ENCODE data around the gene OBSCN. TPM values are rescaled to one million over a fixed set of nuclear protein-coding genes. Genes with fewer than 3 reads are reported as not detected.

Gene OBSCN
- total and polyA plus RNA-seq, 10 of the 15 experiments (the other 5 are each of a cell fraction or from before 2014, with no cell fraction given): 0.01 to 0.36 (median 0.08) TPM; not detected in 2

DNA sequence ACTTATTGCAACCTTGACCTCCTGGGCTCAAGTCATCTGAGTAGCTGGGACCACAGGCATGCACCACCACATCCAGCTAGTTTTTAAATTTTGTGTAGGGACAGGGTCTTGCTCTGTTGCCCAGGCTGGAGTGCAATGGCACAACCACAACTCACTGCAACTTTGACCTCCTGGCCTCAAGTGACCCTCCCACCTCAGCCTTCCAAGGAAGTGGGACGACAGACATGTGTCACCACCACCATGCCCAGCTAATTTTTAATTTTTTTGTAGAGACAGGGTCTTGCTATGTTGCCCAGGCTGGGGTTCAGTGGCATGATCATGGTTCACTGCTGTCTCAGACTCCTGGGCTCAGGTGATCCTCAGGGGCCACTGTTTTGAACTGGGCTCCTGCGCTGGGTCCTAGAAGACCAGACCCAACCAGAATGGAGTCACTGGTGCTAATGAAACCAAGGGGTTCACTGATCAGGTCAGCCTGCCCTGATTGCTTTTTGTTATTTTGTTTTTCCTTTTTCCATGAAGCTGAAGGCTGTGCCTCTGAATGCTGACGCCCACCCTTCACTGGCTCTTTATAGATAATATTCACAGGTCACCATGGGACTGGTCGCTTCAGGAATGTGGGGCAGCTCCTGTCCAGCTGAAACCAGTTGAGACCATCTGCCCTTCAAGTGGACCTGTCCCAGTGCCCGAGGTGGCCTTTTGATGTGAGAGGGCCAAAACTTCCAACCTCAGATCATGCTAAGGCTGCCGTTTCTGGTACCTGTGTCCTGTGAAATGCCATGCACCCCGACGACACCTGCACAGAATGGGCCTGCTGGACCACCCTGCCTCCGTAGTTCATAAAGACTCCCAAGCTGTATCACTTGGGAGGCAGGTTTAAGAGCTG is 203.9 kb downstream of the OBSCN start:
- DNase-seq (ENCODE audit: low read depth, low spot score) (no peak), FAIRE-seq (no peak), ATAC-seq (no peak)
- TF ChIP-seq POU2F2 (IDR thresholded peaks at IDR 0.05; ENCODE audit: borderline replicate concordance, low read depth, low read length) (no peak), MEF2B (IDR thresholded peaks at IDR 0.05; ENCODE audit: partially characterized antibody, poor library complexity, severe bottlenecking) (no peak), CHD1 (IDR thresholded peaks at IDR 0.05; ENCODE audit: low read depth, low read length) (no peak), TCF7 (IDR thresholded peaks at IDR 0.05; ENCODE audit: borderline replicate concordance) (no peak), ZBED1 (IDR thresholded peaks at IDR 0.05; ENCODE audit: borderline replicate concordance) (no peak), BCL11A (IDR thresholded peaks at IDR 0.05; ENCODE audit: low read depth, low read length) (no peak)
- TF ChIP-seq, protein P1, sequence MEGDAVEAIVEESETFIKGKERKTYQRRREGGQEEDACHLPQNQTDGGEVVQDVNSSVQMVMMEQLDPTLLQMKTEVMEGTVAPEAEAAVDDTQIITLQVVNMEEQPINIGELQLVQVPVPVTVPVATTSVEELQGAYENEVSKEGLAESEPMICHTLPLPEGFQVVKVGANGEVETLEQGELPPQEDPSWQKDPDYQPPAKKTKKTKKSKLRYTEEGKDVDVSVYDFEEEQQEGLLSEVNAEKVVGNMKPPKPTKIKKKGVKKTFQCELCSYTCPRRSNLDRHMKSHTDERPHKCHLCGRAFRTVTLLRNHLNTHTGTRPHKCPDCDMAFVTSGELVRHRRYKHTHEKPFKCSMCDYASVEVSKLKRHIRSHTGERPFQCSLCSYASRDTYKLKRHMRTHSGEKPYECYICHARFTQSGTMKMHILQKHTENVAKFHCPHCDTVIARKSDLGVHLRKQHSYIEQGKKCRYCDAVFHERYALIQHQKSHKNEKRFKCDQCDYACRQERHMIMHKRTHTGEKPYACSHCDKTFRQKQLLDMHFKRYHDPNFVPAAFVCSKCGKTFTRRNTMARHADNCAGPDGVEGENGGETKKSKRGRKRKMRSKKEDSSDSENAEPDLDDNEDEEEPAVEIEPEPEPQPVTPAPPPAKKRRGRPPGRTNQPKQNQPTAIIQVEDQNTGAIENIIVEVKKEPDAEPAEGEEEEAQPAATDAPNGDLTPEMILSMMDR (IDR thresholded peaks at IDR 0.05 in 2 of 3, conservative IDR thresholded peaks at IDR 0.05 in 1 of 3; ENCODE audit: control insufficient read depth in 2 of 3, extremely low read depth in 1 of 3, insufficient read depth in 1 of 3, low read depth in 3 of 3, low read length in 3 of 3): no peak
- TF ChIP-seq, protein P2, sequence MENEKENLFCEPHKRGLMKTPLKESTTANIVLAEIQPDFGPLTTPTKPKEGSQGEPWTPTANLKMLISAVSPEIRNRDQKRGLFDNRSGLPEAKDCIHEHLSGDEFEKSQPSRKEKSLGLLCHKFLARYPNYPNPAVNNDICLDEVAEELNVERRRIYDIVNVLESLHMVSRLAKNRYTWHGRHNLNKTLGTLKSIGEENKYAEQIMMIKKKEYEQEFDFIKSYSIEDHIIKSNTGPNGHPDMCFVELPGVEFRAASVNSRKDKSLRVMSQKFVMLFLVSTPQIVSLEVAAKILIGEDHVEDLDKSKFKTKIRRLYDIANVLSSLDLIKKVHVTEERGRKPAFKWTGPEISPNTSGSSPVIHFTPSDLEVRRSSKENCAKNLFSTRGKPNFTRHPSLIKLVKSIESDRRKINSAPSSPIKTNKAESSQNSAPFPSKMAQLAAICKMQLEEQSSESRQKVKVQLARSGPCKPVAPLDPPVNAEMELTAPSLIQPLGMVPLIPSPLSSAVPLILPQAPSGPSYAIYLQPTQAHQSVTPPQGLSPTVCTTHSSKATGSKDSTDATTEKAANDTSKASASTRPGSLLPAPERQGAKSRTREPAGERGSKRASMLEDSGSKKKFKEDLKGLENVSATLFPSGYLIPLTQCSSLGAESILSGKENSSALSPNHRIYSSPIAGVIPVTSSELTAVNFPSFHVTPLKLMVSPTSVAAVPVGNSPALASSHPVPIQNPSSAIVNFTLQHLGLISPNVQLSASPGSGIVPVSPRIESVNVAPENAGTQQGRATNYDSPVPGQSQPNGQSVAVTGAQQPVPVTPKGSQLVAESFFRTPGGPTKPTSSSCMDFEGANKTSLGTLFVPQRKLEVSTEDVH (IDR thresholded peaks at IDR 0.05; ENCODE audit: low read depth, partially characterized antibody): no peak
- intact Hi-C loops (cut with micrococcal nuclease; ENCODE audit: unreplicated experiment): no loop called here
- in situ Hi-C loops (cut with MboI): no loop called here
- no peak overlapping the region for H3K4me2 ChIP-seq (ENCODE audit: control insufficient read depth, insufficient read depth)
- RAD21 ChIA-PET (ENCODE audit: unreplicated experiment): interaction anchor here (0.6 kb wide), 1 partner anchor 14 kb away, joined by 3 read pairs; no protein-coding TSS in a partner anchor
- SMC1A ChIA-PET (ENCODE audit: uncharacterized antibody, unreplicated experiment): interaction anchor here (1.4 kb wide), 1 partner anchor 9 kb away, joined by 4 read pairs; no protein-coding TSS in a partner anchor
- H3K79me2 ChIP-seq (ENCODE audit: control insufficient read depth, insufficient read depth, low read length): peaks cover 5% of the 10 kb centered on the region
- POLR2A ChIA-PET: no interaction called here
- peaks cover 3 to 5% of the 10 kb centered on the region in 2 experiments; a peak in 3 of 4 replicates for H3K27me3 ChIP-seq (replicated peaks in 1 of 2; ENCODE audit: control insufficient read depth in 2 of 2, insufficient read depth in 2 of 2, low read length in 1 of 2)
- no TSS peak for BruUV-seq (replicated peaks)
- 73% methylated on average over 9 of the region's 9 CpGs for WGBS (ENCODE audit: insufficient coverage, insufficient replicate concordance, low lambda C conversion rate, missing lambda C conversion rate)
- no peaks in the 10 kb centered on the region for H4K20me1 ChIP-seq (ENCODE audit: control insufficient read depth, insufficient read depth)
- no peaks in the 10 kb centered on the region for H3K36me3 ChIP-seq (ENCODE audit: control insufficient read depth in 2 of 2, insufficient read depth in 2 of 2, low read length in 1 of 2)
- H3K4me3 ChIP-seq: no peak overlapping the region
- no peaks in the 10 kb centered on the region for H3K9me3 ChIP-seq (replicated peaks; ENCODE audit: control insufficient read depth, insufficient read depth, low read length)
- no peak overlapping the region for H3K27ac ChIP-seq (ENCODE audit: control insufficient read depth, insufficient read depth)
- H2AFZ ChIP-seq (ENCODE audit: control insufficient read depth, low read depth, low read length): no peak overlapping the region
- no peaks in the 10 kb centered on the region for H3K4me1 ChIP-seq (ENCODE audit: control insufficient read depth, insufficient read depth, low read length)
- no peak overlapping the region for H3K9ac ChIP-seq (ENCODE audit: control insufficient read depth, insufficient read depth, low read length)
- CTCF ChIA-PET: interaction anchor here (0.6 kb wide), 1 partner anchor 14 kb away, joined by 3 read pairs; no protein-coding TSS in a partner anchor
